SH-SY5Y (cell line): ENCODE measurements around the gene NKIRAS1.

Source experiments
- GATA2 ChIP-seq: IDR thresholded peaks from 2 replicates; pipeline ENCODE4 v1.6.1; 2011; ENCODE audit warnings: mild to moderate bottlenecking, low read depth, low read length
- GATA3 ChIP-seq: IDR thresholded peaks from 2 replicates; pipeline ENCODE4 v1.6.1; 2011; ENCODE audit warnings: low read depth, mild to moderate bottlenecking, low read length, moderate library complexity

DNA sequence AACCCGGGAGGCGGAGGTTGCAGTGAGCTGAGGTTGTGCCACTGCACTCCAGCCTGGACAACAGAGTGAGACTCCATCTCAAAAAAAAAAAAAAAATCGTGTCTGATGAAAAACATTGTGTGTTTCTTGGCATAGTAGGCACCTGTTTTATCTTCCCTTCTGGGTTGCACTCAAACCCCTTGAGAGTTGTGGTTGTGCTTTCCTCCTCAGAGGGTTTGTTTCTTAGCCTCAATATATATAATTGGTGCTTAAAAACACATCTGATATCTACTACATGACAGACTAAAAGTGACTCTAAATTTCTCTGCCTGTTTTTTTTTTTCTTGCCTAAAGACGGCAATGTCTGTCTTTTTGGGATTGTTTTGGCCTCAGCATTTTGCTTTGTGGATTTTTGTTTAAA lies 35.9 kb upstream of the NKIRAS1 start:
- TF ChIP-seq GATA3 (no peak), GATA2 (no peak)
